Suprapubic skin (tissue), 4 donors: ENCODE data around the gene IQSEC3. TPM values are rescaled to one million over a fixed set of nuclear protein-coding genes. Genes with fewer than 3 reads are reported as not detected.

Experiments
- DNase-seq, 2 donors: peaks; one replicate each; pipeline ENCODE4 v3.0.0-alpha.2; 2019; ENCODE audit warnings: low spot score in 2 of 2
- H3K27ac ChIP-seq: fragments of 200-600 bp; sonication (generic); one replicate; pipeline ENCODE4 v1.5.1; 2019
- H3K27me3 ChIP-seq: fragments of 200-600 bp; sonication (generic); one replicate; pipeline ENCODE4 v1.5.1; 2019
- H3K36me3 ChIP-seq: fragments of 200-600 bp; sonication (generic); one replicate; pipeline ENCODE4 v1.5.1; 2019
- H3K4me1 ChIP-seq: fragments of 200-600 bp; sonication (generic); one replicate; pipeline ENCODE4 v1.5.1; 2019
- H3K4me3 ChIP-seq: fragments of 200-600 bp; sonication (generic); one replicate; pipeline ENCODE4 v1.5.1; 2019; ENCODE audit warnings: mild to moderate bottlenecking
- H3K9me3 ChIP-seq: fragments of 200-600 bp; sonication (generic); one replicate; pipeline ENCODE4 v1.5.1; 2019
- CTCF ChIP-seq, 2 donors: fragments of 200-600 bp in 1 of 2; fragments of 450-650 bp in 1 of 2; sonication (generic) in 1 of 2; IDR thresholded peaks; one replicate each; pipeline ENCODE4 v1.5.1; 2016 to 2019; ENCODE audit warnings: antibody characterized with exemption in 2 of 2, mild to moderate bottlenecking in 1 of 2, moderate library complexity in 1 of 2
- EP300 ChIP-seq: sonication (generic); formaldehyde crosslinking; IDR thresholded peaks from one replicate; pipeline ENCODE4 v1.6.1; 2017; ENCODE audit warnings: antibody characterized with exemption
- POLR2A ChIP-seq, 2 donors: fragments of 450-650 bp; IDR thresholded peaks; one replicate each; pipeline ENCODE4 v1.6.1; 2017; ENCODE audit warnings: antibody characterized with exemption in 2 of 2, mild to moderate bottlenecking in 2 of 2, moderate library complexity in 2 of 2
- POLR2AphosphoS5 ChIP-seq, 3 donors: sonication (generic); formaldehyde crosslinking; IDR thresholded peaks; one replicate each; pipeline ENCODE4 v1.6.1; 2017; ENCODE audit warnings: antibody characterized with exemption in 3 of 3
- WGBS: methylation state at CpG from one replicate; pipeline ENCODE4 v1.1.5; 2018; 5-methylcytosine and 5-hydroxymethylcytosine counted together
- total RNA-seq, 4 donors: library from RNA; depleted of rRNA; stranded (reverse); fragments of >200 nt; gene quantifications; one replicate each; pipeline ENCODE4 v1.1.0, GENCODE V29; 2016

IQSEC3 gene
- total RNA-seq, 4 donors from 2014 or later = 0.18 to 0.21 TPM; not detected in 2

DNA sequence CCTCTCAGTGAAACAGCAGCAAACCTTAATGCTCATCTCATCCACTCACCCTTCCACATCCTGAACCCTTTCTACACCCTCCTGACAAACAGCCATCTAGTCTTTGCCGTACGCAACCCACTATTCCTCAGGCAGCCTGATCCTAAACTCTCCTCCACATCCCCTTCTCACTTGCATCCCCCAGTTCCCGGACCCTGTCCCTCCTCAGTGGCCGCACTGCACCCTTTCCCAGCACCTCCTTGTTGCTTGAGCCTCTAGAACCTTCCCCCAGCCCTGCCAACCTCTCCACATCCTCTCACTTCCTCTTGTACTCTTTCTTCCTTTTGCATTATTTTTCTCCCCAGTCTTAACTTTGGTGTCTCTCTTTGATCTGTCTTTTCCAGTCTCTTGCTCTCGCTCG lies 42.9 kb downstream of the IQSEC3 start:
- Histone ChIP-seq H3K4me1 (peaks cover 10% of the 10 kb centered on the region), H3K27me3 (peaks cover 19% of the 10 kb centered on the region), H3K36me3 (no peaks in the 10 kb centered on the region), H3K9me3 (no peaks in the 10 kb centered on the region), H3K4me3 (no peak overlapping the region), H3K27ac (no peak overlapping the region)
- 59% methylated on average over 6 of the region's 6 CpGs for WGBS
- no peak for DNase-seq
- no peak for TF ChIP-seq POLR2A (IDR thresholded peaks at IDR 0.05)
- TF ChIP-seq CTCF (IDR thresholded peaks at IDR 0.05) = no peak
- TF ChIP-seq POLR2AphosphoS5 (IDR thresholded peaks at IDR 0.05) = no peak
- no peak for TF ChIP-seq EP300

- no peaks in the 10 kb centered on the region for H3K9me3 ChIP-seq
- peaks cover 15% of the 10 kb centered on the region for H3K27me3 ChIP-seq
- DNase-seq = no peak
- 56% methylated on average over 3 of the region's 3 CpGs for WGBS
- H3K4me1 ChIP-seq = peaks cover 7% of the 10 kb centered on the region
- H3K27ac ChIP-seq = no peak overlapping the region
- no peak overlapping the region for H3K4me3 ChIP-seq
- H3K36me3 ChIP-seq = no peaks in the 10 kb centered on the region
- TF ChIP-seq CTCF (IDR thresholded peaks at IDR 0.05) = no peak
- TF ChIP-seq EP300 = no peak
- TF ChIP-seq POLR2AphosphoS5 (IDR thresholded peaks at IDR 0.05) = no peak
- no peak for TF ChIP-seq POLR2A (IDR thresholded peaks at IDR 0.05)
Measured at GRCh38 chr12:109872-110271, 43.3 kb downstream of the IQSEC3 start.

GRCh38 chr12:111699-112493 lies 45.3 kb downstream of the IQSEC3 start:
- Histone ChIP-seq H3K27ac (no peak overlapping the region), H3K4me3 (no peak overlapping the region), H3K9me3 (no peaks in the 10 kb centered on the region), H3K4me1 (peaks cover 7% of the 10 kb centered on the region), H3K36me3 (no peaks in the 10 kb centered on the region), H3K27me3 (peaks cover 18% of the 10 kb centered on the region)
- TF ChIP-seq POLR2A (IDR thresholded peaks at IDR 0.05) = no peak
- TF ChIP-seq POLR2AphosphoS5 (IDR thresholded peaks at IDR 0.05) = no peak
- no peak for TF ChIP-seq CTCF (IDR thresholded peaks at IDR 0.05)
- no peak for TF ChIP-seq EP300
- no peak for DNase-seq
- WGBS = 63% methylated on average over 11 of the region's 11 CpGs

DNA sequence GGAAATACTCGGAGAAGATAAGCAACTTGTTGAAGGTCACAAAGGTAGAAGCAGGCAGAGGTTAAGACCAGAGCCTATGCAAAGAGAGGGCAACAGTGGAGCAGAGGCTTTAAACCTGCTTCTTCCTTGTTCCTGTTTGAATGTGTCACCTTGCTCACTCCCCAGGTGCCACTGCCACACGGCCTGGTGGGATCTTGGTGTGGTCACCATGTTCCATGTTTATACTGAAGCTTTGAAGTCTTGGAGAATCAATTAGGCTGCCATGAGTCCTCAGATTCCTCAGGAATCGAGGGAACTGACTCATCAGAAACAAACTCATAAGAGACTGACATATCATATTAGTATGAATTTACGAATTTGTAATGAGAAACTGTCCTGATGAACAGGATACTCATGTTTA lies 46.8 kb downstream of the IQSEC3 start:
- H3K4me3 ChIP-seq = no peak overlapping the region
- peaks cover 5% of the 10 kb centered on the region for H3K4me1 ChIP-seq
- H3K27ac ChIP-seq = no peak overlapping the region
- peaks cover 18% of the 10 kb centered on the region for H3K27me3 ChIP-seq
- DNase-seq = no peak
- no peak for TF ChIP-seq POLR2AphosphoS5 (IDR thresholded peaks at IDR 0.05)
- no peak for TF ChIP-seq POLR2A (IDR thresholded peaks at IDR 0.05)
- TF ChIP-seq CTCF (IDR thresholded peaks at IDR 0.05) = no peak
- no peaks in the 10 kb centered on the region for H3K9me3 ChIP-seq
- H3K36me3 ChIP-seq = no peaks in the 10 kb centered on the region
- 85% methylated on average over 4 of the region's 4 CpGs for WGBS

GRCh38 chr12:114626-115211 lies 48.2 kb downstream of the IQSEC3 start:
- no peak overlapping the region for H3K4me3 ChIP-seq
- H3K27me3 ChIP-seq = peaks cover 20% of the 10 kb centered on the region
- no peaks in the 10 kb centered on the region for H3K36me3 ChIP-seq
- H3K4me1 ChIP-seq = no peaks in the 10 kb centered on the region
- H3K27ac ChIP-seq = no peak overlapping the region
- no peak for TF ChIP-seq EP300
- TF ChIP-seq POLR2A (IDR thresholded peaks at IDR 0.05) = no peak
- TF ChIP-seq CTCF (IDR thresholded peaks at IDR 0.05) = no peak
- no peak for TF ChIP-seq POLR2AphosphoS5 (IDR thresholded peaks at IDR 0.05)
- H3K9me3 ChIP-seq = no peaks in the 10 kb centered on the region
- WGBS = 76% methylated on average over 4 of the region's 4 CpGs
- DNase-seq = no peak
